ENCODE data around the gene NHLH2. TPM values are rescaled to one million over a fixed set of nuclear protein-coding genes. Genes with fewer than 3 reads are reported as not detected.

Gene NHLH2
- total and polyA plus RNA-seq, 10 of the 15 experiments (the other 5 are each of a cell fraction or from before 2014, with no cell fraction given): 0.01 to 0.08 (median 0.05) TPM; not detected in 6

DNA sequence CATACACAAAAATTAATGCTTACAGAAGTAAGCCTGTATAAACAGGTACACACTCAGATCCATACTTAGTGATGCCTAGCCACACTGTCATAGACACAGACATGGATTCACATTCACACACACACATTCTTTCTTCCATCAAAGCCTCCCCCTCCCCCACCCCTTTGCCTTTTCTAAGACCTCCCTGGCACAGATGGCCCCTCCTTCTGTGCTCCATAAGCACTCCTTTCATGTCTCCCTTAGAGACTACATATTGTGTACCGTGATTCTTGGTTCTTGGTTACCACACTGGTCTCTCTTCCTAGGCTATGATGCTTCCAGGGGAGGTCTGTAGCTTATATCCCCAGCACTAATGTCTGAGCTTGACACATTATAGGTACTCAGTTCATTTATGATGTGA is 2.0 kb upstream of the NHLH2 start:
- 47% methylated on average over 1 of the region's 1 CpG for WGBS (ENCODE audit: insufficient coverage, insufficient replicate concordance, low lambda C conversion rate, missing lambda C conversion rate)

More for the DNA sequence above, 2.0 kb upstream of the NHLH2 start:
- in situ Hi-C loops (cut with MboI): no loop called here
- no peak overlapping the region for H3K27ac ChIP-seq (ENCODE audit: control insufficient read depth, insufficient read depth)
- TF ChIP-seq BACH1 (IDR thresholded peaks at IDR 0.05; ENCODE audit: borderline replicate concordance) (no peak), ZNF24 (IDR thresholded peaks at IDR 0.05) (no peak), ZNF217 (IDR thresholded peaks at IDR 0.05) (no peak)
- TF ChIP-seq, protein P1, sequence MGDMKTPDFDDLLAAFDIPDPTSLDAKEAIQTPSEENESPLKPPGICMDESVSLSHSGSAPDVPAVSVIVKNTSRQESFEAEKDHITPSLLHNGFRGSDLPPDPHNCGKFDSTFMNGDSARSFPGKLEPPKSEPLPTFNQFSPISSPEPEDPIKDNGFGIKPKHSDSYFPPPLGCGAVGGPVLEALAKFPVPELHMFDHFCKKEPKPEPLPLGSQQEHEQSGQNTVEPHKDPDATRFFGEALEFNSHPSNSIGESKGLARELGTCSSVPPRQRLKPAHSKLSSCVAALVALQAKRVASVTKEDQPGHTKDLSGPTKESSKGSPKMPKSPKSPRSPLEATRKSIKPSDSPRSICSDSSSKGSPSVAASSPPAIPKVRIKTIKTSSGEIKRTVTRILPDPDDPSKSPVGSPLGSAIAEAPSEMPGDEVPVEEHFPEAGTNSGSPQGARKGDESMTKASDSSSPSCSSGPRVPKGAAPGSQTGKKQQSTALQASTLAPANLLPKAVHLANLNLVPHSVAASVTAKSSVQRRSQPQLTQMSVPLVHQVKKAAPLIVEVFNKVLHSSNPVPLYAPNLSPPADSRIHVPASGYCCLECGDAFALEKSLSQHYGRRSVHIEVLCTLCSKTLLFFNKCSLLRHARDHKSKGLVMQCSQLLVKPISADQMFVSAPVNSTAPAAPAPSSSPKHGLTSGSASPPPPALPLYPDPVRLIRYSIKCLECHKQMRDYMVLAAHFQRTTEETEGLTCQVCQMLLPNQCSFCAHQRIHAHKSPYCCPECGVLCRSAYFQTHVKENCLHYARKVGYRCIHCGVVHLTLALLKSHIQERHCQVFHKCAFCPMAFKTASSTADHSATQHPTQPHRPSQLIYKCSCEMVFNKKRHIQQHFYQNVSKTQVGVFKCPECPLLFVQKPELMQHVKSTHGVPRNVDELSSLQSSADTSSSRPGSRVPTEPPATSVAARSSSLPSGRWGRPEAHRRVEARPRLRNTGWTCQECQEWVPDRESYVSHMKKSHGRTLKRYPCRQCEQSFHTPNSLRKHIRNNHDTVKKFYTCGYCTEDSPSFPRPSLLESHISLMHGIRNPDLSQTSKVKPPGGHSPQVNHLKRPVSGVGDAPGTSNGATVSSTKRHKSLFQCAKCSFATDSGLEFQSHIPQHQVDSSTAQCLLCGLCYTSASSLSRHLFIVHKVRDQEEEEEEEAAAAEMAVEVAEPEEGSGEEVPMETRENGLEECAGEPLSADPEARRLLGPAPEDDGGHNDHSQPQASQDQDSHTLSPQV (IDR thresholded peaks at IDR 0.05): no peak
- TF ChIP-seq, protein P2, sequence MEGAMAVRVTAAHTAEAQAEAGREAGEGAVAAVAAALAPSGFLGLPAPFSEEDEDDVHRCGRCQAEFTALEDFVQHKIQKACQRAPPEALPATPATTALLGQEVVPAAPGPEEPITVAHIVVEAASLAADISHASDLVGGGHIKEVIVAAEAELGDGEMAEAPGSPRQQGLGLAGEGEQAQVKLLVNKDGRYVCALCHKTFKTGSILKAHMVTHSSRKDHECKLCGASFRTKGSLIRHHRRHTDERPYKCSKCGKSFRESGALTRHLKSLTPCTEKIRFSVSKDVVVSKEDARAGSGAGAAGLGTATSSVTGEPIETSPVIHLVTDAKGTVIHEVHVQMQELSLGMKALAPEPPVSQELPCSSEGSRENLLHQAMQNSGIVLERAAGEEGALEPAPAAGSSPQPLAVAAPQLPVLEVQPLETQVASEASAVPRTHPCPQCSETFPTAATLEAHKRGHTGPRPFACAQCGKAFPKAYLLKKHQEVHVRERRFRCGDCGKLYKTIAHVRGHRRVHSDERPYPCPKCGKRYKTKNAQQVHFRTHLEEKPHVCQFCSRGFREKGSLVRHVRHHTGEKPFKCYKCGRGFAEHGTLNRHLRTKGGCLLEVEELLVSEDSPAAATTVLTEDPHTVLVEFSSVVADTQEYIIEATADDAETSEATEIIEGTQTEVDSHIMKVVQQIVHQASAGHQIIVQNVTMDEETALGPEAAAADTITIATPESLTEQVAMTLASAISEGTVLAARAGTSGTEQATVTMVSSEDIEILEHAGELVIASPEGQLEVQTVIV (IDR thresholded peaks at IDR 0.05; ENCODE audit: borderline replicate concordance, partially characterized antibody): no peak
- no peaks in the 10 kb centered on the region for H4K20me1 ChIP-seq (ENCODE audit: control insufficient read depth, insufficient read depth)
- no peaks in the 10 kb centered on the region for H3K79me2 ChIP-seq (ENCODE audit: control insufficient read depth, insufficient read depth, low read length)
- DNase-seq (ENCODE audit: low read depth, low spot score): no peak
- ChIA-PET CTCF (no interaction called here), SMC1A (ENCODE audit: uncharacterized antibody, unreplicated experiment) (no interaction called here), RAD21 (ENCODE audit: unreplicated experiment) (no interaction called here), POLR2A (no interaction called here)
- H3K4me1 ChIP-seq (ENCODE audit: control insufficient read depth, insufficient read depth, low read length): no peaks in the 10 kb centered on the region
- H3K4me2 ChIP-seq (ENCODE audit: control insufficient read depth, insufficient read depth): no peak overlapping the region
- H3K27me3 ChIP-seq (replicated peaks in 1 of 2; ENCODE audit: control insufficient read depth in 2 of 2, insufficient read depth in 2 of 2, low read length in 1 of 2): peaks cover 8 to 19% of the 10 kb centered on the region in 2 experiments
- intact Hi-C loops (cut with micrococcal nuclease; ENCODE audit: unreplicated experiment): no loop called here
- H3K36me3 ChIP-seq (ENCODE audit: control insufficient read depth in 2 of 2, insufficient read depth in 2 of 2, low read length in 1 of 2): no peaks in the 10 kb centered on the region
- no peak for FAIRE-seq
- no peak overlapping the region for H2AFZ ChIP-seq (ENCODE audit: control insufficient read depth, low read depth, low read length)
- H3K9me3 ChIP-seq (replicated peaks; ENCODE audit: control insufficient read depth, insufficient read depth, low read length): no peaks in the 10 kb centered on the region; the same call in 2 of the 3 replicates
- no peak for ATAC-seq
- no TSS peak for BruUV-seq (replicated peaks)
- no peak overlapping the region for H3K4me3 ChIP-seq
- H3K9ac ChIP-seq (ENCODE audit: control insufficient read depth, insufficient read depth, low read length): no peak overlapping the region

All from GM12878 (cell line).